H1 (cell line): Measurements from ENCODE around the gene GBP7. TPM values are rescaled to one million over a fixed set of nuclear protein-coding genes. Genes with fewer than 3 reads are reported as not detected.

Experiments used
- CTCF ChIA-PET: fragments of 300-600 bp; sonication (Branson Sonifier 250); formaldehyde crosslinking; loops from one replicate; lab custom pipeline; 2021; ENCODE audit not compliant: partially characterized antibody; lab: Charles Lee
- POLR2A ChIA-PET: fragments of 300-600 bp; sonication (Branson Sonifier 250); formaldehyde crosslinking; loops from one replicate; lab custom pipeline; 2021; ENCODE audit warnings: inconsistent platforms; ENCODE audit not compliant: partially characterized antibody; lab: Charles Lee
- DNase-seq, 2 experiments: peaks; one replicate each; pipeline versions ENCODE4 v3.0.0 to v3.0.0-alpha.2; 2010 to 2022; ENCODE audit warnings: low spot score in 2 of 2, low read depth in 1 of 2, mixed read lengths in 1 of 2
- FAIRE-seq: peaks from 2 replicates; lab custom pipeline; 2011; peaks lifted over from hg19 to GRCh38; lab: Jason Lieb, UNC
- H2AFZ ChIP-seq: 2 replicates; pipeline ENCODE4 v1.8.1; 2012; ENCODE audit warnings: low read length, inconsistent platforms
- H2AK5ac ChIP-seq: 2 replicates; pipeline ENCODE4 v1.6.1; 2013; ENCODE audit warnings: low read depth, low read length
- H2BK120ac ChIP-seq: replicated peaks from 2 replicates; pipeline ENCODE3; 2013; ENCODE audit warnings: low read depth, low read length, inconsistent platforms
- H2BK12ac ChIP-seq: 2 replicates; pipeline ENCODE4 v1.6.1; 2013; ENCODE audit warnings: low read depth, low read length
- H2BK15ac ChIP-seq: 2 replicates; pipeline ENCODE4 v1.6.1; 2013; ENCODE audit warnings: low read length
- H2BK20ac ChIP-seq: 2 replicates; pipeline ENCODE4 v1.6.1; 2013; ENCODE audit warnings: low read length
- H2BK5ac ChIP-seq: 2 replicates; pipeline ENCODE4 v1.6.1; 2013; ENCODE audit warnings: low read depth, low read length
- H3K14ac ChIP-seq: 2 replicates; pipeline ENCODE4 v1.6.1; 2013; ENCODE audit warnings: inconsistent platforms; ENCODE audit not compliant: insufficient read length
- H3K18ac ChIP-seq: 2 replicates; pipeline ENCODE4 v1.6.1; 2013; ENCODE audit warnings: low read length; ENCODE audit errors: extremely low read depth
- H3K23ac ChIP-seq: 2 replicates; pipeline ENCODE4 v1.6.1; 2013; ENCODE audit warnings: inconsistent platforms; ENCODE audit not compliant: insufficient read length
- H3K23me2 ChIP-seq: 2 replicates; pipeline ENCODE4 v1.6.1; 2013; ENCODE audit warnings: low read depth, low read length
- H3K27ac ChIP-seq: 2 replicates; pipeline ENCODE4 v1.6.1; 2011; ENCODE audit warnings: low read depth, low read length, inconsistent platforms
- H3K27me3 ChIP-seq, 4 experiments: replicated peaks in 1 of 4; 1 replicate in 1 of 4; 2 replicates in 3 of 4; pipeline versions ENCODE4 v1.6.1 to v1.8.1; 2011 to 2013; ENCODE audit warnings: low read length in 3 of 4, mild to moderate bottlenecking in 3 of 4, inconsistent platforms in 2 of 4, mixed read lengths in 2 of 4, moderate library complexity in 1 of 4; ENCODE audit not compliant: control insufficient read depth in 3 of 4, insufficient read depth in 3 of 4; ENCODE audit errors: extremely low read depth in 1 of 4
- H3K36me3 ChIP-seq, 4 experiments: 2 replicates each; pipeline versions ENCODE4 v1.6.1 to v1.8.1; 2011 to 2013; ENCODE audit warnings: mild to moderate bottlenecking in 4 of 4, low read length in 3 of 4, moderate library complexity in 2 of 4, control low read depth in 1 of 4, inconsistent platforms in 1 of 4; ENCODE audit not compliant: insufficient read depth in 4 of 4, control insufficient read depth in 2 of 4
- H3K4ac ChIP-seq: replicated peaks from 2 replicates; pipeline ENCODE3; 2013; ENCODE audit warnings: low read length, low read depth, mixed read lengths, inconsistent platforms; ENCODE audit not compliant: insufficient read length
- H3K4me1 ChIP-seq, 4 experiments: replicated peaks in 1 of 4; 1 replicate in 1 of 4; 2 replicates in 3 of 4; pipeline versions ENCODE4 v1.6.1 to v1.8.1; 2011 to 2013; ENCODE audit warnings: low read length in 3 of 4, inconsistent platforms in 2 of 4, mixed read lengths in 1 of 4; ENCODE audit not compliant: insufficient read depth in 4 of 4, control insufficient read depth in 3 of 4
- H3K4me2 ChIP-seq, 2 experiments: 2 replicates each; pipeline versions ENCODE4 v1.6.1 to v1.8.1; 2011 to 2013; ENCODE audit warnings: low read depth in 2 of 2, low read length in 2 of 2, control low read depth in 1 of 2, inconsistent platforms in 1 of 2, mild to moderate bottlenecking in 1 of 2; ENCODE audit not compliant: insufficient read depth in 1 of 2
- H3K4me3 ChIP-seq, 4 experiments: fragments of 200-600, 300-600 bp in 1 of 4; sonication (generic), shearing (Covaris generic), sonication (Bioruptor Twin) in 1 of 4; 2 replicates each; pipeline versions ENCODE4 v1.5.1 to v1.8.1; 2011 to 2016; ENCODE audit warnings: low read length in 4 of 4, low read depth in 3 of 4, control low read depth in 2 of 4, inconsistent platforms in 2 of 4, mild to moderate bottlenecking in 2 of 4, mixed read lengths in 1 of 4, moderate library complexity in 1 of 4; ENCODE audit not compliant: insufficient read depth in 2 of 4; ENCODE audit errors: extremely low read depth in 1 of 4
- H3K56ac ChIP-seq: replicated peaks from 2 replicates; pipeline ENCODE3; 2013; ENCODE audit warnings: low read depth, mild to moderate bottlenecking, mixed read lengths, low read length, inconsistent platforms; ENCODE audit not compliant: insufficient read length
- H3K79me1 ChIP-seq: 2 replicates; pipeline ENCODE4 v1.6.1; 2013; ENCODE audit warnings: low read depth, low read length, control low read depth
- H3K79me2 ChIP-seq, 2 experiments: 2 replicates each; pipeline versions ENCODE4 v1.6.1 to v1.8.1; 2012 to 2013; ENCODE audit warnings: low read length in 2 of 2, mild to moderate bottlenecking in 2 of 2, inconsistent platforms in 1 of 2; ENCODE audit not compliant: insufficient read depth in 2 of 2, control insufficient read depth in 1 of 2
- H3K9ac ChIP-seq, 4 experiments: replicated peaks in 1 of 4; 1 replicate in 1 of 4; 2 replicates in 3 of 4; pipeline versions ENCODE4 v1.6.1 to v1.8.1; 2011 to 2013; ENCODE audit warnings: low read depth in 3 of 4, low read length in 3 of 4, control low read depth in 2 of 4, mild to moderate bottlenecking in 2 of 4, moderate library complexity in 2 of 4, inconsistent platforms in 1 of 4; ENCODE audit errors: extremely low read depth in 1 of 4
- H3K9me3 ChIP-seq, 2 experiments: 2 replicates each; pipeline versions ENCODE4 v1.6.1 to v1.8.1; 2012 to 2013; ENCODE audit warnings: mild to moderate bottlenecking in 2 of 2, moderate library complexity in 2 of 2, control low read depth in 1 of 2, inconsistent platforms in 1 of 2, low read depth in 1 of 2, low read length in 1 of 2, mixed read lengths in 1 of 2; ENCODE audit not compliant: insufficient read depth in 2 of 2
- H4K20me1 ChIP-seq, 2 experiments: replicated peaks in 1 of 2; 2 replicates each; pipeline versions ENCODE3 to v1.8.1; 2011 to 2013; ENCODE audit warnings: inconsistent platforms in 2 of 2, low read length in 2 of 2, mild to moderate bottlenecking in 1 of 2; ENCODE audit not compliant: insufficient read depth in 2 of 2, control insufficient read depth in 1 of 2
- H4K5ac ChIP-seq: 2 replicates; pipeline ENCODE4 v1.6.1; 2013; ENCODE audit warnings: low read length, low read depth, mixed read lengths, inconsistent platforms; ENCODE audit not compliant: insufficient read length
- H4K8ac ChIP-seq: 2 replicates; pipeline ENCODE4 v1.8.0; 2013; ENCODE audit warnings: mild to moderate bottlenecking, moderate library complexity, low read length, inconsistent platforms; ENCODE audit not compliant: insufficient read depth; ENCODE audit errors: extremely low read depth
- H4K91ac ChIP-seq: replicated peaks from 2 replicates; pipeline ENCODE3; 2013; ENCODE audit warnings: low read length, mixed read lengths, inconsistent platforms; ENCODE audit not compliant: insufficient read length
- WGBS, 2 experiments: shearing (Covaris generic) in 1 of 2; methylation state at CpG; one replicate each; pipeline versions ENCODE4 v1.1.6 to v1.1.7; 2013 to 2015; ENCODE audit warnings: low lambda C conversion rate in 2 of 2, mixed read lengths in 2 of 2, inconsistent platforms in 1 of 2, low coverage in 1 of 2, missing lambda C conversion rate in 1 of 2; ENCODE audit not compliant: insufficient replicate concordance in 2 of 2, insufficient coverage in 1 of 2, insufficient read length in 1 of 2; ENCODE audit errors: extremely low coverage in 1 of 2, missing lambda C conversion rate in 1 of 2; 5-methylcytosine and 5-hydroxymethylcytosine counted together
- polyA plus RNA-seq, 7 experiments: library from polyadenylated mRNA; depleted of rRNA in 3 of 7; stranded (reverse) in 5 of 7; unstranded in 2 of 7; fragments of >200 nt in 5 of 7; fragments of 200-250 nt in 2 of 7; gene quantifications; 1 replicate in 5 of 7; 2 replicates in 1 of 7; 4 replicates in 1 of 7; pipeline versions ENCODE4 v1.2.1 to v1.2.3, GENCODE V29; 2011 to 2013; ENCODE audit warnings: missing spikeins in 2 of 7, mixed read lengths in 2 of 7
- total RNA-seq: library from RNA; stranded (reverse); fragmentation: NEBNext Ultra II Directional; extraction: Animal tissue kit (Norgen Biotek cat#: 25700); gene quantifications from 2 replicates; pipeline ENCODE4 v1.2.1, GENCODE V29; 2021
- TF ChIP-seq, protein P1 (sequence below): IDR thresholded peaks from 2 replicates; pipeline ENCODE4 v1.6.1; 2012; ENCODE audit warnings: inconsistent platforms

Gene GBP7
- total and polyA plus RNA-seq, 2 of the 8 experiments (the other 6 are each of a cell fraction or from before 2014, with no cell fraction given) = not detected

DNA sequence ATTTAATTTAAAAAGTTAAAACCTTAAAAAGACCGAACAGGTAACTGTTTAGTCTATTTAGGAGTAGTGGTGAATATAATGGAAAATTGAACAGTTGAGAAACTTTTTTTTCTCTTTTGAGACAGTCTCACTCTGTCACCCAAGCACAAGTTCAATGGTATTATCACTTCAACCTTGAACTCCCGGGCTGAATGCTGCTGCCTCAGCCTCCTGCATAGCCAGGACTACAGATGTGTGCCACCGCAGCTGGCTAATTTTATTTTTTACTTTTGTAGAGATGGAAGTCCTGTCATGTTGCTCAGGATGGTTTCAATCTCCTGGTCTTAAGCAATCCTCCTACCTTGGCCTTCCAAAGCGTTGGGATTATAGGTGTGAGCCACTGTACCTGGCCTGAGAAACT is 33.6 kb downstream of the GBP7 start:
- no peaks in the 10 kb centered on the region for H3K36me3 ChIP-seq
- H3K23ac ChIP-seq = no peak overlapping the region
- no peaks in the 10 kb centered on the region for H3K79me2 ChIP-seq
- no peak overlapping the region for H3K27ac ChIP-seq
- H4K91ac ChIP-seq = no peak overlapping the region
- TF ChIP-seq, protein P1, sequence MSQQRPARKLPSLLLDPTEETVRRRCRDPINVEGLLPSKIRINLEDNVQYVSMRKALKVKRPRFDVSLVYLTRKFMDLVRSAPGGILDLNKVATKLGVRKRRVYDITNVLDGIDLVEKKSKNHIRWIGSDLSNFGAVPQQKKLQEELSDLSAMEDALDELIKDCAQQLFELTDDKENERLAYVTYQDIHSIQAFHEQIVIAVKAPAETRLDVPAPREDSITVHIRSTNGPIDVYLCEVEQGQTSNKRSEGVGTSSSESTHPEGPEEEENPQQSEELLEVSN = no peak
- H3K23me2 ChIP-seq = no peaks in the 10 kb centered on the region
- no peak overlapping the region for H3K18ac ChIP-seq
- H3K4me1 ChIP-seq = no peaks in the 10 kb centered on the region
- H4K20me1 ChIP-seq = no peaks in the 10 kb centered on the region
- H4K8ac ChIP-seq = no peak overlapping the region
- 93% methylated on average over 4 of the region's 4 CpGs; no CpG with 5 or more reads in 1 of the 2 experiments for WGBS, 2 experiments
- DNase-seq (no peak), FAIRE-seq (no peak)
- no peaks in the 10 kb centered on the region for H3K9me3 ChIP-seq
- no peak overlapping the region for H3K4ac ChIP-seq
- H3K4me2 ChIP-seq = no peak overlapping the region
- no peak overlapping the region for H3K14ac ChIP-seq
- no peak overlapping the region for H2BK5ac ChIP-seq
- H2BK20ac ChIP-seq = no peak overlapping the region
- no peak overlapping the region for H2BK120ac ChIP-seq
- H2BK12ac ChIP-seq = no peak overlapping the region
- H3K9ac ChIP-seq = no peak overlapping the region
- no peak overlapping the region for H3K56ac ChIP-seq
- H2AFZ ChIP-seq = no peak overlapping the region
- no peak overlapping the region for H2BK15ac ChIP-seq
- H3K79me1 ChIP-seq = no peaks in the 10 kb centered on the region
- no peaks in the 10 kb centered on the region for H3K27me3 ChIP-seq
- ChIA-PET CTCF (no interaction called here), POLR2A (no interaction called here)
- H4K5ac ChIP-seq = no peak overlapping the region
- H3K4me3 ChIP-seq = no peak overlapping the region
- H2AK5ac ChIP-seq = no peak overlapping the region
